Gastrocnemius medialis (tissue), 4 donors: Measurements from ENCODE around the gene EP400.

Source experiments
- CTCF ChIP-seq, 5 experiments: fragments of 450-650 bp in 3 of 5; fragments of 200-600 bp in 2 of 5; sonication (generic) in 2 of 5; IDR thresholded peaks in 4 of 5; conservative IDR thresholded peaks in 1 of 5; 1 replicate in 4 of 5; 2 replicates in 1 of 5; pipeline ENCODE4 v1.5.1; 2016 to 2019; ENCODE audit warnings: antibody characterized with exemption in 5 of 5, mild to moderate bottlenecking in 3 of 5, moderate library complexity in 3 of 5
- POLR2A ChIP-seq, 2 donors: fragments of 450-650 bp; IDR thresholded peaks; one replicate each; pipeline ENCODE4 v1.6.1; 2017; ENCODE audit warnings: antibody characterized with exemption in 2 of 2, mild to moderate bottlenecking in 2 of 2, moderate library complexity in 2 of 2

- TF ChIP-seq CTCF (IDR thresholded peaks at IDR 0.05 in 4 of 5, conservative IDR thresholded peaks at IDR 0.05 in 1 of 5) = no peak
- TF ChIP-seq POLR2A (IDR thresholded peaks at IDR 0.05) = no peak
Measured at GRCh38 chr12:132061197-132061596, 111.5 kb downstream of the EP400 start.
